ENCODE data around the gene BSPRY. TPM values are rescaled to one million over a fixed set of nuclear protein-coding genes. Genes with fewer than 3 reads are reported as not detected.

The BSPRY gene
- total and polyA plus RNA-seq, 3 experiments from 2014 or later = 0.55 to 1.8 (median 1.4) TPM

GRCh38 chr9:113310538-113310937 lies 38.8 kb upstream of the BSPRY start:
- ChIA-PET POLR2A (no interaction called here), CTCF (interaction anchor here (1.5 kb wide), 1 partner anchor 348 kb away, joined by 4 read pairs; no protein-coding TSS in a partner anchor)
- Mint-ChIP-seq H3K4me3 (no peak overlapping the region), H3K27me3 (peaks cover 2 to 10% of the 10 kb centered on the region in 2 donors), H3K36me3 (no peaks in the 10 kb centered on the region), H3K9me3 (no peaks in the 10 kb centered on the region), H3K4me1 (no peaks in the 10 kb centered on the region), H3K27ac (peak overlapping the region in 1 of 8 donors; percentile 12)
- H3K27me3 ChIP-seq (ENCODE audit: insufficient read depth, low read length, poor library complexity, severe bottlenecking) = no peaks in the 10 kb centered on the region
- no peaks in the 10 kb centered on the region for H3K9me3 ChIP-seq (ENCODE audit: low read length)
- H3K4me1 ChIP-seq (ENCODE audit: insufficient read depth, low read length) = no peaks in the 10 kb centered on the region
- H3K27ac ChIP-seq (ENCODE audit: low read depth, low read length) = no peak overlapping the region
- no peak overlapping the region for H3K4me3 ChIP-seq (ENCODE audit: low read length)
- H3K36me3 ChIP-seq (ENCODE audit: insufficient read depth, low read length) = no peaks in the 10 kb centered on the region
- no peak for DNase-seq

GRCh38 chr9:113311961-113312360 lies 37.4 kb upstream of the BSPRY start:
- peak overlapping the region in 1 of 8 donors; percentile 29 for H3K27ac Mint-ChIP-seq
- peaks cover 1 to 11% of the 10 kb centered on the region in 2 donors for H3K27me3 Mint-ChIP-seq
- no peaks in the 10 kb centered on the region for H3K9me3 Mint-ChIP-seq
- CTCF ChIA-PET = interaction anchor here (0.8 to 1.0 kb wide), 3 partner anchors 37 to 344 kb away, joined by 3 read pairs; partner anchors contain the start of gene ALAD
- DNase-seq = no peak
- H3K36me3 Mint-ChIP-seq = no peaks in the 10 kb centered on the region
- no peak overlapping the region for H3K4me3 Mint-ChIP-seq
- H3K4me1 Mint-ChIP-seq = no peaks in the 10 kb centered on the region
- Histone ChIP-seq H3K9me3 (ENCODE audit: low read length) (no peaks in the 10 kb centered on the region), H3K27me3 (ENCODE audit: insufficient read depth, low read length, poor library complexity, severe bottlenecking) (no peaks in the 10 kb centered on the region), H3K4me3 (ENCODE audit: low read length) (no peak overlapping the region), H3K4me1 (ENCODE audit: insufficient read depth, low read length) (no peaks in the 10 kb centered on the region), H3K27ac (ENCODE audit: low read depth, low read length) (no peak overlapping the region), H3K36me3 (ENCODE audit: insufficient read depth, low read length) (no peaks in the 10 kb centered on the region)
- POLR2A ChIA-PET = no interaction called here

DNA sequence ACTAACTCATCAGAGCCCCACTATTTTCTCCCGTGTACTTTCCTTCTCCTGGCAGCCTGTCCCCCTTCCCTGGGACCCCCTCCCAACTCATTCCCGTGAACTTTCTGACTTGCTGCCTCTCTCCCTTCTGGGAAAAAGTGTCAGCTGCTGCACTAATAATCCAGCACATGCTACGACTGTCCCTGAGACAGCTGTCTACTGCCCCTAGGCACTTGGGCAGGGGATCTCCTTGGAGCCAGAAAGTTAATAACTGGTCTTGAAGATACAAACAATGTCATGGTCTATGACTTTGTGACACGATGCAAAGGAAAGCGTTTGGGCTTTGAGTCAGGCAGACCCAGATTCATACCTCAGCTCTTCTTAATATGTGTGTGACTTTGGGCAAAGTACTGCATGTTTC lies 36.1 kb upstream of the BSPRY start:
- no peak for DNase-seq

GRCh38 chr9:113315231-113315630 lies 34.1 kb upstream of the BSPRY start:
- Mint-ChIP-seq H3K9me3 (no peaks in the 10 kb centered on the region), H3K36me3 (no peaks in the 10 kb centered on the region), H3K4me3 (no peak overlapping the region), H3K4me1 (no peaks in the 10 kb centered on the region), H3K27ac (no peak overlapping the region), H3K27me3 (peaks cover 4 to 11% of the 10 kb centered on the region in 2 donors)
- ChIA-PET POLR2A (no interaction called here), CTCF (no interaction called here)
- Histone ChIP-seq H3K36me3 (ENCODE audit: insufficient read depth, low read length) (no peaks in the 10 kb centered on the region), H3K4me1 (ENCODE audit: insufficient read depth, low read length) (no peaks in the 10 kb centered on the region), H3K27ac (ENCODE audit: low read depth, low read length) (no peak overlapping the region), H3K4me3 (ENCODE audit: low read length) (no peak overlapping the region), H3K9me3 (ENCODE audit: low read length) (no peaks in the 10 kb centered on the region), H3K27me3 (ENCODE audit: insufficient read depth, low read length, poor library complexity, severe bottlenecking) (no peaks in the 10 kb centered on the region)
- no peak for DNase-seq

More for the DNA sequence above, 36.1 kb upstream of the BSPRY start:
- no peaks in the 10 kb centered on the region for H3K36me3 ChIP-seq (ENCODE audit: insufficient read depth, low read length)
- Mint-ChIP-seq H3K36me3 (no peaks in the 10 kb centered on the region), H3K4me3 (no peak overlapping the region), H3K27ac (no peak overlapping the region), H3K27me3 (peaks cover 1 to 9% of the 10 kb centered on the region in 2 donors), H3K4me1 (no peaks in the 10 kb centered on the region), H3K9me3 (no peaks in the 10 kb centered on the region)
- no peaks in the 10 kb centered on the region for H3K9me3 ChIP-seq (ENCODE audit: low read length)
- no peak overlapping the region for H3K4me3 ChIP-seq (ENCODE audit: low read length)
- no peaks in the 10 kb centered on the region for H3K27me3 ChIP-seq (ENCODE audit: insufficient read depth, low read length, poor library complexity, severe bottlenecking)
- CTCF ChIA-PET = no interaction called here
- H3K4me1 ChIP-seq (ENCODE audit: insufficient read depth, low read length) = no peaks in the 10 kb centered on the region
- no peak overlapping the region for H3K27ac ChIP-seq (ENCODE audit: low read depth, low read length)
- POLR2A ChIA-PET = no interaction called here

DNA sequence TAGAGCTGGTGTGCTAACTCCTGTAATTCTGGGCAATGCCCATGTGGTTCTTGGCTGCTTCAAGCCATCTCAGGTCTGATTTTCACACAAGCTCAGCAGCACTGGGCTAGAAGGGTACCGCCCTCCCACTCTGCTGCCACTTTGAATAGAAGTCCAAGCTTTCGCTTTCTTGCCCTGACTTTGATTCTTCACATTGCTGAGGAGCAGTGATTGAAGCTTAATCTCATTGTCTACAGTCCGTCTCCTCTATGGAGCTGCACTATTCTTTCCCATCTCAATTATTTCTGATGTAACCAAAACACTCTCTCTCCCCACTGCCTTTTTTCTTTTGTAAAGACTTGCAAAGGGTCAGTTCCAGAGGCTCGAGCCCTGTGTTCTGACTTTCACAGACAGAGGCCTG lies 33.3 kb upstream of the BSPRY start:
- Histone ChIP-seq H3K27ac (ENCODE audit: low read depth, low read length) (no peak overlapping the region), H3K36me3 (ENCODE audit: insufficient read depth, low read length) (no peaks in the 10 kb centered on the region), H3K4me3 (ENCODE audit: low read length) (no peak overlapping the region), H3K4me1 (ENCODE audit: insufficient read depth, low read length) (no peaks in the 10 kb centered on the region), H3K9me3 (ENCODE audit: low read length) (no peaks in the 10 kb centered on the region), H3K27me3 (ENCODE audit: insufficient read depth, low read length, poor library complexity, severe bottlenecking) (no peaks in the 10 kb centered on the region)
- no peaks in the 10 kb centered on the region for H3K9me3 Mint-ChIP-seq
- H3K36me3 Mint-ChIP-seq = no peaks in the 10 kb centered on the region
- H3K27me3 Mint-ChIP-seq = peaks cover 4 to 11% of the 10 kb centered on the region in 2 donors
- H3K4me1 Mint-ChIP-seq = no peaks in the 10 kb centered on the region
- CTCF ChIA-PET = no interaction called here
- POLR2A ChIA-PET = no interaction called here
- no peak overlapping the region for H3K27ac Mint-ChIP-seq
- H3K4me3 Mint-ChIP-seq = no peak overlapping the region
- no peak for DNase-seq

GRCh38 chr9:113317777-113318176 lies 31.6 kb upstream of the BSPRY start:
- Histone ChIP-seq H3K4me3 (ENCODE audit: low read length) (no peak overlapping the region), H3K9me3 (ENCODE audit: low read length) (no peaks in the 10 kb centered on the region), H3K27me3 (ENCODE audit: insufficient read depth, low read length, poor library complexity, severe bottlenecking) (no peaks in the 10 kb centered on the region), H3K4me1 (ENCODE audit: insufficient read depth, low read length) (no peaks in the 10 kb centered on the region), H3K36me3 (ENCODE audit: insufficient read depth, low read length) (no peaks in the 10 kb centered on the region), H3K27ac (ENCODE audit: low read depth, low read length) (no peak overlapping the region)
- no peak overlapping the region for H3K4me3 Mint-ChIP-seq
- no peaks in the 10 kb centered on the region for H3K9me3 Mint-ChIP-seq
- no peak overlapping the region for H3K27ac Mint-ChIP-seq
- no peaks in the 10 kb centered on the region for H3K4me1 Mint-ChIP-seq
- POLR2A ChIA-PET = no interaction called here
- DNase-seq = no peak
- no peaks in the 10 kb centered on the region for H3K36me3 Mint-ChIP-seq
- peaks cover 4 to 11% of the 10 kb centered on the region in 2 donors for H3K27me3 Mint-ChIP-seq
- CTCF ChIA-PET = interaction anchor here (1.6 kb wide), 1 partner anchor 9 kb away, joined by 3 read pairs; no protein-coding TSS in a partner anchor

DNA sequence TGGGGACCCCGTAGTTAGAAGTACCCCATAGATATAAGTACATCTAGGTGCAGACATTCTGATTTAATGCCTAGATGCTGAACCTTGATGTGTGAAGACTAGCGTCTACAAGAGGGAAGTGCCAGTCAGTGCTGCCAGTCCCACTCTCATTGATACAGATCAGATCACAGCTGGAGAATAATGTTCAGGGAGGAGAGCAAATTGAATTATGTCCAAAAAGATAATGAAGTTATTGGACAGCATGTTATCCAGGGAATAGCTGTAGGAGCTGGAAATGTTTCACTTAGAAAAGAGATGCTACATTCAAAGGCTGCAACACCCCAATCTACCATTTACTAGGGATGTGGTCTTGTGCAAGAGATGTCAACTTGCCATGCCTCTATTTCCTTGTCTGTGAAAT lies 30.3 kb upstream of the BSPRY start:
- Mint-ChIP-seq H3K36me3 (no peaks in the 10 kb centered on the region), H3K27ac (peak overlapping the region in 1 of 8 donors; percentile 5), H3K4me3 (no peak overlapping the region), H3K4me1 (no peaks in the 10 kb centered on the region), H3K27me3 (peaks cover 2 to 11% of the 10 kb centered on the region in 2 donors), H3K9me3 (no peaks in the 10 kb centered on the region)
- Histone ChIP-seq H3K36me3 (ENCODE audit: insufficient read depth, low read length) (no peaks in the 10 kb centered on the region), H3K27ac (ENCODE audit: low read depth, low read length) (no peak overlapping the region), H3K9me3 (ENCODE audit: low read length) (no peaks in the 10 kb centered on the region), H3K27me3 (ENCODE audit: insufficient read depth, low read length, poor library complexity, severe bottlenecking) (no peaks in the 10 kb centered on the region), H3K4me3 (ENCODE audit: low read length) (no peak overlapping the region), H3K4me1 (ENCODE audit: insufficient read depth, low read length) (no peaks in the 10 kb centered on the region)
- POLR2A ChIA-PET = interaction anchor here (0.6 to 1.1 kb wide), 2 partner anchors 10 to 336 kb away, joined by 3 read pairs; no protein-coding TSS in a partner anchor
- DNase-seq = no peak
- CTCF ChIA-PET = interaction anchor here (1.3 to 1.6 kb wide), 2 partner anchors 8 to 9 kb away, joined by 3 read pairs; no protein-coding TSS in a partner anchor

DNA sequence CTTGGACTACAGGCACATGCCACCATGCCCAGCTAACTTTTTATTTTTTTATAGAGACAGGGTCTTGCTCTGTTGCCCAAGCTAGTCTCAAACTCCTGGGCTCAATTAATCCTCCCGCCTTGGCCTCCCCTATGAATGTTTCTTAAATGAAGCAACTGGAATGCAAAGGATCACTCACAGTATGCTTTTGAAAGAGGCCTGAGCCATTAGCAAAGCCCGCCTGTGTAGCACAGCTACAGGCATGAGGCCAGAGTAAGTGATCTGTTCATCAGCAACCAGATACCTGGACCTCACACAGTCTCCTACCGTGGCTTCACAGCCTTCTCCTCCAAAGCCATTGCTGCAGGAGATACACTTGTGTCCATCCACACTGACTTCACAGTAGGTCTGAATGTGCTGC lies 29.3 kb upstream of the BSPRY start:
- H3K27ac Mint-ChIP-seq = no peak overlapping the region
- ChIA-PET POLR2A (interaction anchor here (1.1 kb wide), 1 partner anchor 9 kb away, joined by 3 read pairs; no protein-coding TSS in a partner anchor), CTCF (no interaction called here)
- no peaks in the 10 kb centered on the region for H3K36me3 Mint-ChIP-seq
- H3K27me3 Mint-ChIP-seq = peaks cover 2 to 11% of the 10 kb centered on the region in 2 donors
- Histone ChIP-seq H3K27me3 (ENCODE audit: insufficient read depth, low read length, poor library complexity, severe bottlenecking) (no peaks in the 10 kb centered on the region), H3K4me3 (ENCODE audit: low read length) (no peak overlapping the region), H3K36me3 (ENCODE audit: insufficient read depth, low read length) (no peaks in the 10 kb centered on the region), H3K4me1 (ENCODE audit: insufficient read depth, low read length) (no peaks in the 10 kb centered on the region), H3K27ac (ENCODE audit: low read depth, low read length) (no peak overlapping the region), H3K9me3 (ENCODE audit: low read length) (no peaks in the 10 kb centered on the region)
- H3K9me3 Mint-ChIP-seq = no peaks in the 10 kb centered on the region
- H3K4me3 Mint-ChIP-seq = no peak overlapping the region
- no peak for DNase-seq
- no peaks in the 10 kb centered on the region for H3K4me1 Mint-ChIP-seq
